H1 (cell line): ENCODE measurements around the gene NBPF3. TPM values are rescaled to one million over a fixed set of nuclear protein-coding genes. Genes with fewer than 3 reads are reported as not detected.
"Not testable (repeated sequence)": the region's sequence is repeated elsewhere in the genome, so short reads cannot be mapped to it uniquely, and the experiment has no call there.

Source experiments
- CTCF ChIA-PET: fragments of 300-600 bp; sonication (Branson Sonifier 250); formaldehyde crosslinking; loops from one replicate; lab custom pipeline; 2021; ENCODE audit not compliant: partially characterized antibody; lab: Charles Lee
- POLR2A ChIA-PET: fragments of 300-600 bp; sonication (Branson Sonifier 250); formaldehyde crosslinking; loops from one replicate; lab custom pipeline; 2021; ENCODE audit warnings: inconsistent platforms; ENCODE audit not compliant: partially characterized antibody; lab: Charles Lee
- DNase-seq, 2 experiments: peaks; one replicate each; pipeline versions ENCODE4 v3.0.0 to v3.0.0-alpha.2; 2010 to 2022; ENCODE audit warnings: low spot score in 2 of 2, low read depth in 1 of 2, mixed read lengths in 1 of 2
- FAIRE-seq: peaks from 2 replicates; lab custom pipeline; 2011; peaks lifted over from hg19 to GRCh38; lab: Jason Lieb, UNC
- H2AFZ ChIP-seq: 2 replicates; pipeline ENCODE4 v1.8.1; 2012; ENCODE audit warnings: low read length, inconsistent platforms
- H2AK5ac ChIP-seq: 2 replicates; pipeline ENCODE4 v1.6.1; 2013; ENCODE audit warnings: low read depth, low read length
- H2BK120ac ChIP-seq: replicated peaks from 2 replicates; pipeline ENCODE3; 2013; ENCODE audit warnings: low read depth, low read length, inconsistent platforms
- H2BK12ac ChIP-seq: 2 replicates; pipeline ENCODE4 v1.6.1; 2013; ENCODE audit warnings: low read depth, low read length
- H2BK15ac ChIP-seq: 2 replicates; pipeline ENCODE4 v1.6.1; 2013; ENCODE audit warnings: low read length
- H2BK20ac ChIP-seq: 2 replicates; pipeline ENCODE4 v1.6.1; 2013; ENCODE audit warnings: low read length
- H2BK5ac ChIP-seq: 2 replicates; pipeline ENCODE4 v1.6.1; 2013; ENCODE audit warnings: low read depth, low read length
- H3K14ac ChIP-seq: 2 replicates; pipeline ENCODE4 v1.6.1; 2013; ENCODE audit warnings: inconsistent platforms; ENCODE audit not compliant: insufficient read length
- H3K18ac ChIP-seq: 2 replicates; pipeline ENCODE4 v1.6.1; 2013; ENCODE audit warnings: low read length; ENCODE audit errors: extremely low read depth
- H3K23ac ChIP-seq: 2 replicates; pipeline ENCODE4 v1.6.1; 2013; ENCODE audit warnings: inconsistent platforms; ENCODE audit not compliant: insufficient read length
- H3K23me2 ChIP-seq: 2 replicates; pipeline ENCODE4 v1.6.1; 2013; ENCODE audit warnings: low read depth, low read length
- H3K27ac ChIP-seq: 2 replicates; pipeline ENCODE4 v1.6.1; 2011; ENCODE audit warnings: low read depth, low read length, inconsistent platforms
- H3K27me3 ChIP-seq, 4 experiments: replicated peaks in 1 of 4; 1 replicate in 1 of 4; 2 replicates in 3 of 4; pipeline versions ENCODE4 v1.6.1 to v1.8.1; 2011 to 2013; ENCODE audit warnings: low read length in 3 of 4, mild to moderate bottlenecking in 3 of 4, inconsistent platforms in 2 of 4, mixed read lengths in 2 of 4, moderate library complexity in 1 of 4; ENCODE audit not compliant: control insufficient read depth in 3 of 4, insufficient read depth in 3 of 4; ENCODE audit errors: extremely low read depth in 1 of 4
- H3K36me3 ChIP-seq, 4 experiments: 2 replicates each; pipeline versions ENCODE4 v1.6.1 to v1.8.1; 2011 to 2013; ENCODE audit warnings: mild to moderate bottlenecking in 4 of 4, low read length in 3 of 4, moderate library complexity in 2 of 4, control low read depth in 1 of 4, inconsistent platforms in 1 of 4; ENCODE audit not compliant: insufficient read depth in 4 of 4, control insufficient read depth in 2 of 4
- H3K4ac ChIP-seq: replicated peaks from 2 replicates; pipeline ENCODE3; 2013; ENCODE audit warnings: low read length, low read depth, mixed read lengths, inconsistent platforms; ENCODE audit not compliant: insufficient read length
- H3K4me1 ChIP-seq, 4 experiments: replicated peaks in 1 of 4; 1 replicate in 1 of 4; 2 replicates in 3 of 4; pipeline versions ENCODE4 v1.6.1 to v1.8.1; 2011 to 2013; ENCODE audit warnings: low read length in 3 of 4, inconsistent platforms in 2 of 4, mixed read lengths in 1 of 4; ENCODE audit not compliant: insufficient read depth in 4 of 4, control insufficient read depth in 3 of 4
- H3K4me2 ChIP-seq, 2 experiments: 2 replicates each; pipeline versions ENCODE4 v1.6.1 to v1.8.1; 2011 to 2013; ENCODE audit warnings: low read depth in 2 of 2, low read length in 2 of 2, control low read depth in 1 of 2, inconsistent platforms in 1 of 2, mild to moderate bottlenecking in 1 of 2; ENCODE audit not compliant: insufficient read depth in 1 of 2
- H3K4me3 ChIP-seq, 4 experiments: fragments of 200-600, 300-600 bp in 1 of 4; sonication (generic), shearing (Covaris generic), sonication (Bioruptor Twin) in 1 of 4; 2 replicates each; pipeline versions ENCODE4 v1.5.1 to v1.8.1; 2011 to 2016; ENCODE audit warnings: low read length in 4 of 4, low read depth in 3 of 4, control low read depth in 2 of 4, inconsistent platforms in 2 of 4, mild to moderate bottlenecking in 2 of 4, mixed read lengths in 1 of 4, moderate library complexity in 1 of 4; ENCODE audit not compliant: insufficient read depth in 2 of 4; ENCODE audit errors: extremely low read depth in 1 of 4
- H3K56ac ChIP-seq: replicated peaks from 2 replicates; pipeline ENCODE3; 2013; ENCODE audit warnings: low read depth, mild to moderate bottlenecking, mixed read lengths, low read length, inconsistent platforms; ENCODE audit not compliant: insufficient read length
- H3K79me1 ChIP-seq: 2 replicates; pipeline ENCODE4 v1.6.1; 2013; ENCODE audit warnings: low read depth, low read length, control low read depth
- H3K79me2 ChIP-seq, 2 experiments: 2 replicates each; pipeline versions ENCODE4 v1.6.1 to v1.8.1; 2012 to 2013; ENCODE audit warnings: low read length in 2 of 2, mild to moderate bottlenecking in 2 of 2, inconsistent platforms in 1 of 2; ENCODE audit not compliant: insufficient read depth in 2 of 2, control insufficient read depth in 1 of 2
- H3K9ac ChIP-seq, 4 experiments: replicated peaks in 1 of 4; 1 replicate in 1 of 4; 2 replicates in 3 of 4; pipeline versions ENCODE4 v1.6.1 to v1.8.1; 2011 to 2013; ENCODE audit warnings: low read depth in 3 of 4, low read length in 3 of 4, control low read depth in 2 of 4, mild to moderate bottlenecking in 2 of 4, moderate library complexity in 2 of 4, inconsistent platforms in 1 of 4; ENCODE audit errors: extremely low read depth in 1 of 4
- H3K9me3 ChIP-seq, 2 experiments: 2 replicates each; pipeline versions ENCODE4 v1.6.1 to v1.8.1; 2012 to 2013; ENCODE audit warnings: mild to moderate bottlenecking in 2 of 2, moderate library complexity in 2 of 2, control low read depth in 1 of 2, inconsistent platforms in 1 of 2, low read depth in 1 of 2, low read length in 1 of 2, mixed read lengths in 1 of 2; ENCODE audit not compliant: insufficient read depth in 2 of 2
- H4K20me1 ChIP-seq, 2 experiments: replicated peaks in 1 of 2; 2 replicates each; pipeline versions ENCODE3 to v1.8.1; 2011 to 2013; ENCODE audit warnings: inconsistent platforms in 2 of 2, low read length in 2 of 2, mild to moderate bottlenecking in 1 of 2; ENCODE audit not compliant: insufficient read depth in 2 of 2, control insufficient read depth in 1 of 2
- H4K5ac ChIP-seq: 2 replicates; pipeline ENCODE4 v1.6.1; 2013; ENCODE audit warnings: low read length, low read depth, mixed read lengths, inconsistent platforms; ENCODE audit not compliant: insufficient read length
- H4K8ac ChIP-seq: 2 replicates; pipeline ENCODE4 v1.8.0; 2013; ENCODE audit warnings: mild to moderate bottlenecking, moderate library complexity, low read length, inconsistent platforms; ENCODE audit not compliant: insufficient read depth; ENCODE audit errors: extremely low read depth
- H4K91ac ChIP-seq: replicated peaks from 2 replicates; pipeline ENCODE3; 2013; ENCODE audit warnings: low read length, mixed read lengths, inconsistent platforms; ENCODE audit not compliant: insufficient read length
- EZH2 ChIP-seq: fragments of 200-600 bp; sonication (generic); IDR thresholded peaks from 2 replicates; pipeline ENCODE4 v1.7.1; 2012; ENCODE audit warnings: low read depth, mild to moderate bottlenecking, moderate library complexity, low read length, inconsistent platforms; ENCODE audit not compliant: severe bottlenecking
- WGBS, 2 experiments: shearing (Covaris generic) in 1 of 2; methylation state at CpG; one replicate each; pipeline versions ENCODE4 v1.1.6 to v1.1.7; 2013 to 2015; ENCODE audit warnings: low lambda C conversion rate in 2 of 2, mixed read lengths in 2 of 2, inconsistent platforms in 1 of 2, low coverage in 1 of 2, missing lambda C conversion rate in 1 of 2; ENCODE audit not compliant: insufficient replicate concordance in 2 of 2, insufficient coverage in 1 of 2, insufficient read length in 1 of 2; ENCODE audit errors: extremely low coverage in 1 of 2, missing lambda C conversion rate in 1 of 2; 5-methylcytosine and 5-hydroxymethylcytosine counted together
- polyA plus RNA-seq, 7 experiments: library from polyadenylated mRNA; depleted of rRNA in 3 of 7; stranded (reverse) in 5 of 7; unstranded in 2 of 7; fragments of >200 nt in 5 of 7; fragments of 200-250 nt in 2 of 7; gene quantifications; 1 replicate in 5 of 7; 2 replicates in 1 of 7; 4 replicates in 1 of 7; pipeline versions ENCODE4 v1.2.1 to v1.2.3, GENCODE V29; 2011 to 2013; ENCODE audit warnings: missing spikeins in 2 of 7, mixed read lengths in 2 of 7
- total RNA-seq: library from RNA; stranded (reverse); fragmentation: NEBNext Ultra II Directional; extraction: Animal tissue kit (Norgen Biotek cat#: 25700); gene quantifications from 2 replicates; pipeline ENCODE4 v1.2.1, GENCODE V29; 2021

Gene NBPF3
- total and polyA plus RNA-seq, 2 of the 8 experiments (the other 6 are each of a cell fraction or from before 2014, with no cell fraction given), result 3.8 to 4.3 TPM

- H3K79me1 ChIP-seq, H3K18ac ChIP-seq, H4K20me1 ChIP-seq, H2AFZ ChIP-seq, H2BK15ac ChIP-seq, H4K91ac ChIP-seq, H3K9ac ChIP-seq, H2BK120ac ChIP-seq, H3K4me1 ChIP-seq, H3K36me3 ChIP-seq, FAIRE-seq, H3K9me3 ChIP-seq, H2BK12ac ChIP-seq, H3K14ac ChIP-seq, POLR2A ChIA-PET, H2BK20ac ChIP-seq, H4K5ac ChIP-seq, H3K79me2 ChIP-seq, H4K8ac ChIP-seq, H2AK5ac ChIP-seq, H3K23me2 ChIP-seq, H3K23ac ChIP-seq, H3K4ac ChIP-seq, DNase-seq, H2BK5ac ChIP-seq, H3K27ac ChIP-seq, H3K56ac ChIP-seq: not testable (repeated sequence)
- peak; percentile 24 for TF ChIP-seq EZH2
- H3K27me3 ChIP-seq, result peaks cover 10 to 17% (median 11%) of the 10 kb centered on the region in 4 experiments; a peak in 6 of 7 replicates
- H3K4me2 ChIP-seq, result peak overlapping the region in 1 of 2 experiments; percentile 42; a peak in 2 of 4 replicates
- H3K4me3 ChIP-seq, result peak overlapping the region in 1 of 4 experiments; percentile 39; a peak in 1 of 8 replicates
- 78% methylated on average over 10 of the region's 66 CpGs; no CpG with 5 or more reads in 1 of the 2 experiments for WGBS, 2 experiments
- CTCF ChIA-PET, result interaction anchor here (1.5 kb wide), 1 partner anchor 59 kb away, joined by 6 read pairs; no protein-coding TSS in a partner anchor
Observed at GRCh38 chr1:21428481-21429073, 11.4 kb upstream of the NBPF3 start.
